HG02973 (cell line): Measurements from ENCODE around the gene NOS1AP.
"Not testable (repeated sequence)": the region's sequence is repeated elsewhere in the genome, so short reads cannot be mapped to it uniquely, and the experiment has no call there.

Experiments used
- ATAC-seq: cut with Tn5 transposase; IDR thresholded peaks from one replicate; pipeline ENCODE4 v1.9.1; 2021; ENCODE audit warnings: moderate library complexity; ENCODE audit not compliant: unreplicated experiment

The NOS1AP gene

GRCh38 chr1:162191396-162192305, 122.2 kb downstream of the NOS1AP start:
- ATAC-seq = no peak

- no peak for ATAC-seq
Observed at GRCh38 chr1:162192306-162192678, 122.8 kb downstream of the NOS1AP start.

GRCh38 chr1:162192763-162193162, 123.3 kb downstream of the NOS1AP start:
- no peak for ATAC-seq

- no peak for ATAC-seq
Observed at GRCh38 chr1:162193221-162193620, 123.7 kb downstream of the NOS1AP start.

- ATAC-seq = no peak
Observed at GRCh38 chr1:162193815-162194214, 124.3 kb downstream of the NOS1AP start.

GRCh38 chr1:162195567-162195966, 126.1 kb downstream of the NOS1AP start:
- ATAC-seq = no peak

- no peak for ATAC-seq
Observed at GRCh38 chr1:162196387-162196786, 126.9 kb downstream of the NOS1AP start.

- ATAC-seq = no peak
Observed at GRCh38 chr1:162197041-162197531, 127.6 kb downstream of the NOS1AP start.

- ATAC-seq = no peak
Observed at GRCh38 chr1:162197615-162198421, 128.3 kb downstream of the NOS1AP start.

- no peak for ATAC-seq
Observed at GRCh38 chr1:162200096-162200847, 130.8 kb downstream of the NOS1AP start.

- not testable (repeated sequence) for ATAC-seq
Observed at GRCh38 chr1:162201062-162201461, 131.6 kb downstream of the NOS1AP start.

GRCh38 chr1:162204129-162204822, 134.8 kb downstream of the NOS1AP start:
- no peak for ATAC-seq

- no peak for ATAC-seq
Observed at GRCh38 chr1:162204823-162205155, 135.3 kb downstream of the NOS1AP start.

- ATAC-seq = no peak
Observed at GRCh38 chr1:162206300-162206699, 136.8 kb downstream of the NOS1AP start.

- ATAC-seq = no peak
Observed at GRCh38 chr1:162206749-162207635, 137.5 kb downstream of the NOS1AP start.

- no peak for ATAC-seq
Observed at GRCh38 chr1:162207862-162208261, 138.4 kb downstream of the NOS1AP start.

- no peak for ATAC-seq
Observed at GRCh38 chr1:162210196-162210595, 140.7 kb downstream of the NOS1AP start.

- ATAC-seq = no peak
Observed at GRCh38 chr1:162212713-162213112, 143.2 kb downstream of the NOS1AP start.

- no peak for ATAC-seq
Observed at GRCh38 chr1:162213281-162213912, 143.9 kb downstream of the NOS1AP start.
